A549 treated with dexamethasone at 1 μM for 4 hours (cell line): ENCODE data around the gene VAMP3. TPM values are rescaled to one million over a fixed set of nuclear protein-coding genes. Genes with fewer than 3 reads are reported as not detected.

ENCODE experiments used
- total RNA-seq: library from RNA; stranded (reverse); fragments of 200-300 nt; extraction: Qiagen RNA extraction; gene quantifications from 5 replicates; pipeline ENCODE4 v1.2.3, GENCODE V29; 2022

Gene VAMP3
- total RNA-seq = 73.0 to 82.6 TPM (median 76.4 TPM) in 5 replicates

GRCh38 chr1:7770997-7771822, at the start of gene VAMP3:
VAMP3 (plus strand) TSS chr1:7771296; CDS start chr1:7771384, 88 bp downstream.

GRCh38 chr1:7783826-7784491, 12.9 kb downstream of the VAMP3 start, which contains the start of gene PER3:
PER3 (plus strand) TSS chr1:7784291; CDS start chr1:7784878, 587 bp downstream.

Other genes starting within 250 kb of the VAMP3 start
- gene PER3, start 13.0 kb downstream of the VAMP3 start, total RNA-seq = 0.58 to 1.2 TPM (median 1.0 TPM) in 5 replicates
- gene UTS2, start 81.8 kb downstream of the VAMP3 start, total RNA-seq = not detected in 5 replicates
- 2.3 to 3.7 TPM (median 2.9 TPM) in 5 replicates for gene TNFRSF9, start 169.5 kb downstream of the VAMP3 start, total RNA-seq
- 326 to 377 TPM (median 346 TPM) in 5 replicates for gene PARK7, start 190.4 kb downstream of the VAMP3 start, total RNA-seq